H1 (cell line): ENCODE data around the gene FRMD4A. TPM values are rescaled to one million over a fixed set of nuclear protein-coding genes. Genes with fewer than 3 reads are reported as not detected.

ENCODE experiments used
- CTCF ChIA-PET: fragments of 300-600 bp; sonication (Branson Sonifier 250); formaldehyde crosslinking; loops from one replicate; lab custom pipeline; 2021; ENCODE audit not compliant: partially characterized antibody; lab: Charles Lee
- POLR2A ChIA-PET: fragments of 300-600 bp; sonication (Branson Sonifier 250); formaldehyde crosslinking; loops from one replicate; lab custom pipeline; 2021; ENCODE audit warnings: inconsistent platforms; ENCODE audit not compliant: partially characterized antibody; lab: Charles Lee
- DNase-seq, 2 experiments: peaks; one replicate each; pipeline versions ENCODE4 v3.0.0 to v3.0.0-alpha.2; 2010 to 2022; ENCODE audit warnings: low spot score in 2 of 2, low read depth in 1 of 2, mixed read lengths in 1 of 2
- FAIRE-seq: peaks from 2 replicates; lab custom pipeline; 2011; peaks lifted over from hg19 to GRCh38; lab: Jason Lieb, UNC
- H2AFZ ChIP-seq: 2 replicates; pipeline ENCODE4 v1.8.1; 2012; ENCODE audit warnings: low read length, inconsistent platforms
- H2AK5ac ChIP-seq: 2 replicates; pipeline ENCODE4 v1.6.1; 2013; ENCODE audit warnings: low read depth, low read length
- H2BK120ac ChIP-seq: replicated peaks from 2 replicates; pipeline ENCODE3; 2013; ENCODE audit warnings: low read depth, low read length, inconsistent platforms
- H2BK12ac ChIP-seq: 2 replicates; pipeline ENCODE4 v1.6.1; 2013; ENCODE audit warnings: low read depth, low read length
- H2BK15ac ChIP-seq: 2 replicates; pipeline ENCODE4 v1.6.1; 2013; ENCODE audit warnings: low read length
- H2BK20ac ChIP-seq: 2 replicates; pipeline ENCODE4 v1.6.1; 2013; ENCODE audit warnings: low read length
- H2BK5ac ChIP-seq: 2 replicates; pipeline ENCODE4 v1.6.1; 2013; ENCODE audit warnings: low read depth, low read length
- H3K14ac ChIP-seq: 2 replicates; pipeline ENCODE4 v1.6.1; 2013; ENCODE audit warnings: inconsistent platforms; ENCODE audit not compliant: insufficient read length
- H3K18ac ChIP-seq: 2 replicates; pipeline ENCODE4 v1.6.1; 2013; ENCODE audit warnings: low read length; ENCODE audit errors: extremely low read depth
- H3K23ac ChIP-seq: 2 replicates; pipeline ENCODE4 v1.6.1; 2013; ENCODE audit warnings: inconsistent platforms; ENCODE audit not compliant: insufficient read length
- H3K23me2 ChIP-seq: 2 replicates; pipeline ENCODE4 v1.6.1; 2013; ENCODE audit warnings: low read depth, low read length
- H3K27ac ChIP-seq: 2 replicates; pipeline ENCODE4 v1.6.1; 2011; ENCODE audit warnings: low read depth, low read length, inconsistent platforms
- H3K27me3 ChIP-seq, 4 experiments: replicated peaks in 1 of 4; 1 replicate in 1 of 4; 2 replicates in 3 of 4; pipeline versions ENCODE4 v1.6.1 to v1.8.1; 2011 to 2013; ENCODE audit warnings: low read length in 3 of 4, mild to moderate bottlenecking in 3 of 4, inconsistent platforms in 2 of 4, mixed read lengths in 2 of 4, moderate library complexity in 1 of 4; ENCODE audit not compliant: control insufficient read depth in 3 of 4, insufficient read depth in 3 of 4; ENCODE audit errors: extremely low read depth in 1 of 4
- H3K36me3 ChIP-seq, 4 experiments: 2 replicates each; pipeline versions ENCODE4 v1.6.1 to v1.8.1; 2011 to 2013; ENCODE audit warnings: mild to moderate bottlenecking in 4 of 4, low read length in 3 of 4, moderate library complexity in 2 of 4, control low read depth in 1 of 4, inconsistent platforms in 1 of 4; ENCODE audit not compliant: insufficient read depth in 4 of 4, control insufficient read depth in 2 of 4
- H3K4ac ChIP-seq: replicated peaks from 2 replicates; pipeline ENCODE3; 2013; ENCODE audit warnings: low read length, low read depth, mixed read lengths, inconsistent platforms; ENCODE audit not compliant: insufficient read length
- H3K4me1 ChIP-seq, 4 experiments: replicated peaks in 1 of 4; 1 replicate in 1 of 4; 2 replicates in 3 of 4; pipeline versions ENCODE4 v1.6.1 to v1.8.1; 2011 to 2013; ENCODE audit warnings: low read length in 3 of 4, inconsistent platforms in 2 of 4, mixed read lengths in 1 of 4; ENCODE audit not compliant: insufficient read depth in 4 of 4, control insufficient read depth in 3 of 4
- H3K4me2 ChIP-seq, 2 experiments: 2 replicates each; pipeline versions ENCODE4 v1.6.1 to v1.8.1; 2011 to 2013; ENCODE audit warnings: low read depth in 2 of 2, low read length in 2 of 2, control low read depth in 1 of 2, inconsistent platforms in 1 of 2, mild to moderate bottlenecking in 1 of 2; ENCODE audit not compliant: insufficient read depth in 1 of 2
- H3K4me3 ChIP-seq, 4 experiments: fragments of 200-600, 300-600 bp in 1 of 4; sonication (generic), shearing (Covaris generic), sonication (Bioruptor Twin) in 1 of 4; 2 replicates each; pipeline versions ENCODE4 v1.5.1 to v1.8.1; 2011 to 2016; ENCODE audit warnings: low read length in 4 of 4, low read depth in 3 of 4, control low read depth in 2 of 4, inconsistent platforms in 2 of 4, mild to moderate bottlenecking in 2 of 4, mixed read lengths in 1 of 4, moderate library complexity in 1 of 4; ENCODE audit not compliant: insufficient read depth in 2 of 4; ENCODE audit errors: extremely low read depth in 1 of 4
- H3K56ac ChIP-seq: replicated peaks from 2 replicates; pipeline ENCODE3; 2013; ENCODE audit warnings: low read depth, mild to moderate bottlenecking, mixed read lengths, low read length, inconsistent platforms; ENCODE audit not compliant: insufficient read length
- H3K79me1 ChIP-seq: 2 replicates; pipeline ENCODE4 v1.6.1; 2013; ENCODE audit warnings: low read depth, low read length, control low read depth
- H3K79me2 ChIP-seq, 2 experiments: 2 replicates each; pipeline versions ENCODE4 v1.6.1 to v1.8.1; 2012 to 2013; ENCODE audit warnings: low read length in 2 of 2, mild to moderate bottlenecking in 2 of 2, inconsistent platforms in 1 of 2; ENCODE audit not compliant: insufficient read depth in 2 of 2, control insufficient read depth in 1 of 2
- H3K9ac ChIP-seq, 4 experiments: replicated peaks in 1 of 4; 1 replicate in 1 of 4; 2 replicates in 3 of 4; pipeline versions ENCODE4 v1.6.1 to v1.8.1; 2011 to 2013; ENCODE audit warnings: low read depth in 3 of 4, low read length in 3 of 4, control low read depth in 2 of 4, mild to moderate bottlenecking in 2 of 4, moderate library complexity in 2 of 4, inconsistent platforms in 1 of 4; ENCODE audit errors: extremely low read depth in 1 of 4
- H3K9me3 ChIP-seq, 2 experiments: 2 replicates each; pipeline versions ENCODE4 v1.6.1 to v1.8.1; 2012 to 2013; ENCODE audit warnings: mild to moderate bottlenecking in 2 of 2, moderate library complexity in 2 of 2, control low read depth in 1 of 2, inconsistent platforms in 1 of 2, low read depth in 1 of 2, low read length in 1 of 2, mixed read lengths in 1 of 2; ENCODE audit not compliant: insufficient read depth in 2 of 2
- H4K20me1 ChIP-seq, 2 experiments: replicated peaks in 1 of 2; 2 replicates each; pipeline versions ENCODE3 to v1.8.1; 2011 to 2013; ENCODE audit warnings: inconsistent platforms in 2 of 2, low read length in 2 of 2, mild to moderate bottlenecking in 1 of 2; ENCODE audit not compliant: insufficient read depth in 2 of 2, control insufficient read depth in 1 of 2
- H4K5ac ChIP-seq: 2 replicates; pipeline ENCODE4 v1.6.1; 2013; ENCODE audit warnings: low read length, low read depth, mixed read lengths, inconsistent platforms; ENCODE audit not compliant: insufficient read length
- H4K8ac ChIP-seq: 2 replicates; pipeline ENCODE4 v1.8.0; 2013; ENCODE audit warnings: mild to moderate bottlenecking, moderate library complexity, low read length, inconsistent platforms; ENCODE audit not compliant: insufficient read depth; ENCODE audit errors: extremely low read depth
- H4K91ac ChIP-seq: replicated peaks from 2 replicates; pipeline ENCODE3; 2013; ENCODE audit warnings: low read length, mixed read lengths, inconsistent platforms; ENCODE audit not compliant: insufficient read length
- ASH2L ChIP-seq: fragments of 200-600, 300-600 bp; sonication (generic); IDR thresholded peaks from one replicate; pipeline ENCODE4 v1.7.1; 2017; ENCODE audit warnings: low read length
- CHD1 ChIP-seq: IDR thresholded peaks from 2 replicates; pipeline ENCODE4 v1.6.1; 2012; ENCODE audit warnings: low read depth, low read length, improper control_type of control experiment
- CHD2 ChIP-seq: IDR thresholded peaks from 2 replicates; pipeline ENCODE4 v1.6.1; 2012; ENCODE audit warnings: low read length, improper control_type of control experiment
- CTBP2 ChIP-seq: IDR thresholded peaks from 2 replicates; pipeline ENCODE4 v1.7.0; 2011; ENCODE audit warnings: borderline replicate concordance, mild to moderate bottlenecking, moderate library complexity, mixed read lengths, low read length; ENCODE audit not compliant: insufficient read depth, insufficient read length
- EGR1 ChIP-seq: IDR thresholded peaks from 2 replicates; pipeline ENCODE4 v1.6.1; 2011; ENCODE audit warnings: low read depth, low read length, borderline replicate concordance
- GTF2F1 ChIP-seq: IDR thresholded peaks from 2 replicates; pipeline ENCODE4 v1.6.1; 2012; ENCODE audit warnings: low read depth, low read length, improper control_type of control experiment, borderline replicate concordance
- HDAC2 ChIP-seq, 2 experiments: fragments of 300-600 bp in 1 of 2; sonication (generic) in 1 of 2; IDR thresholded peaks; 2 replicates each; pipeline ENCODE4 v1.6.1; 2011 to 2012; ENCODE audit warnings: low read depth in 2 of 2, low read length in 2 of 2, mild to moderate bottlenecking in 2 of 2, moderate library complexity in 2 of 2, borderline replicate concordance in 1 of 2, inconsistent platforms in 1 of 2
- JUND ChIP-seq: IDR thresholded peaks from 2 replicates; pipeline ENCODE4 v1.6.1; 2011; ENCODE audit warnings: mild to moderate bottlenecking, improper control_type of control experiment, low read length
- KDM5A ChIP-seq: fragments of 200-600 bp; IDR thresholded peaks from 2 replicates; pipeline ENCODE4 v1.7.1; 2012; ENCODE audit warnings: mild to moderate bottlenecking, low read length, inconsistent platforms, mixed read lengths
- MAFK ChIP-seq: IDR thresholded peaks from 2 replicates; pipeline ENCODE4 v1.6.1; 2012; ENCODE audit warnings: low read depth, mild to moderate bottlenecking, improper control_type of control experiment, low read length
- POU5F1 ChIP-seq: IDR thresholded peaks from 2 replicates; pipeline ENCODE4 v1.6.1; 2011; ENCODE audit warnings: low read depth, mild to moderate bottlenecking, low read length, moderate library complexity
- RXRA ChIP-seq: IDR thresholded peaks from 2 replicates; pipeline ENCODE4 v1.6.1; 2011; ENCODE audit warnings: low read depth, mild to moderate bottlenecking, low read length, moderate library complexity; ENCODE audit not compliant: insufficient read depth
- SP2 ChIP-seq: IDR thresholded peaks from 2 replicates; pipeline ENCODE4 v1.6.1; 2012; ENCODE audit warnings: mild to moderate bottlenecking, low read length, inconsistent platforms
- WGBS, 2 experiments: shearing (Covaris generic) in 1 of 2; methylation state at CpG; one replicate each; pipeline versions ENCODE4 v1.1.6 to v1.1.7; 2013 to 2015; ENCODE audit warnings: low lambda C conversion rate in 2 of 2, mixed read lengths in 2 of 2, inconsistent platforms in 1 of 2, low coverage in 1 of 2, missing lambda C conversion rate in 1 of 2; ENCODE audit not compliant: insufficient replicate concordance in 2 of 2, insufficient coverage in 1 of 2, insufficient read length in 1 of 2; ENCODE audit errors: extremely low coverage in 1 of 2, missing lambda C conversion rate in 1 of 2; 5-methylcytosine and 5-hydroxymethylcytosine counted together
- polyA plus RNA-seq, 7 experiments: library from polyadenylated mRNA; depleted of rRNA in 3 of 7; stranded (reverse) in 5 of 7; unstranded in 2 of 7; fragments of >200 nt in 5 of 7; fragments of 200-250 nt in 2 of 7; gene quantifications; 1 replicate in 5 of 7; 2 replicates in 1 of 7; 4 replicates in 1 of 7; pipeline versions ENCODE4 v1.2.1 to v1.2.3, GENCODE V29; 2011 to 2013; ENCODE audit warnings: missing spikeins in 2 of 7, mixed read lengths in 2 of 7
- total RNA-seq: library from RNA; stranded (reverse); fragmentation: NEBNext Ultra II Directional; extraction: Animal tissue kit (Norgen Biotek cat#: 25700); gene quantifications from 2 replicates; pipeline ENCODE4 v1.2.1, GENCODE V29; 2021

FRMD4A gene
- total and polyA plus RNA-seq, 2 of the 8 experiments (the other 6 are each of a cell fraction or from before 2014, with no cell fraction given) = 38.6 to 39.6 TPM

DNA sequence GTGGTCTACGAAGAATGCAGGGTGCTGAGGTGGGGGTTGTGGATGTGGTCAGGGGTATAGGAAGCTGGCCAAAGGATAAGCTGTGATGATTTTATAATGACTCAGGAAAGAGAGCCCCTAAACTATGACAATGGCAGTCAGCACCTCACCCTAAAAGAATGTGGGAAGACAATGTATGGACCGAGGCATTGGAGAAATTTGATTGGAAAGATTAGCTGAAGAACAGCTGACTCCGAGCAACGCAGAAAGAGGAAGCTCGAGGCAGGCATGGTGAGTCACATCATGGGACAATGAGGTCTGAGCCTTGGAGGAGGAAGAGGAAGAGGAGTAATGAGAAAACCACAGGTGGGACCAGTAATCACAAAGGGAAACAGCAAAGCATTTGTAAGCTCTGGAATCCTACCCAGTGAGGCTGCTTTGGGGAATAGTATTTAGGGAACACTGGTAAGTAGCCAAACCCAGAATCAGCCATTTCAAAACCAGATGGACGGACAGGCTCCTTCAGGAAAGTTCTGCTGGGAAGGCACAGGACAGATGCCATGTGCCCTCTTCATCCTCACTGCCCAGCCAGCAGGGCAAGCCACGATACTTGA is 448.5 kb downstream of the FRMD4A start:
- Histone ChIP-seq H3K79me2 (peaks cover 0 to 62% of the 10 kb centered on the region in 2 experiments; a peak in 3 of 4 replicates), H3K9me3 (no peaks in the 10 kb centered on the region), H2BK15ac (peak overlapping the region; percentile 99; the same call in 1 of the 2 replicates), H3K18ac (peak overlapping the region; percentile 95), H3K27ac (peak overlapping the region; percentile 85), H3K4ac (no peak overlapping the region), H3K79me1 (peaks cover 8% of the 10 kb centered on the region; the same call in 1 of the 2 replicates), H3K4me1 (peaks cover 14 to 24% (median 20%) of the 10 kb centered on the region in 4 experiments), H2BK12ac (peak overlapping the region; percentile 100), H3K4me3 (peak overlapping the region in 3 of 4 experiments; percentile 20 to 35 (median 26); a peak in 4 of 8 replicates), H2BK20ac (peak overlapping the region; percentile 96), H4K20me1 (no peaks in the 10 kb centered on the region), H2BK120ac (peak overlapping the region; percentile 45), H3K23ac (no peak overlapping the region), H3K27me3 (no peaks in the 10 kb centered on the region), H3K36me3 (no peaks in the 10 kb centered on the region), H4K91ac (peak overlapping the region; percentile 99), H4K5ac (peak overlapping the region; percentile 37), H4K8ac (no peak overlapping the region), H3K56ac (peak overlapping the region; percentile 84), H2BK5ac (peak overlapping the region; percentile 99), H2AK5ac (peak overlapping the region; percentile 99; the same call in 1 of the 2 replicates), H3K4me2 (peak overlapping the region; percentile 62 to 75), H3K23me2 (peaks cover 7% of the 10 kb centered on the region), H2AFZ (no peak overlapping the region), H3K14ac (no peak overlapping the region), H3K9ac (peak overlapping the region in 3 of 4 experiments; percentile 34 to 60 (median 50); a peak in 5 of 7 replicates)
- CTCF ChIA-PET = interaction anchor here (1.2 to 1.3 kb wide), 2 partner anchors 51 to 150 kb away, joined by 4 read pairs; no protein-coding TSS in a partner anchor
- FAIRE-seq = peak; percentile 96
- peak; percentile 65 to 86 for DNase-seq
- POLR2A ChIA-PET = interaction anchor here (0.6 to 3.6 kb wide), 9 partner anchors 9 to 306 kb away, joined by 3 to 23 read pairs (median 3); no protein-coding TSS in a partner anchor
- WGBS, 2 experiments = 7% methylated on average over 7 of the region's 7 CpGs; no CpG with 5 or more reads in 1 of the 2 experiments
- TF ChIP-seq CTBP2 (no peak), GTF2F1 (no peak), ASH2L (peak; percentile 80), KDM5A (no peak), POU5F1 (no peak), EGR1 (no peak), CHD2 (no peak), JUND (peak; percentile 94), SP2 (no peak), MAFK (no peak), CHD1 (no peak), RXRA (no peak), HDAC2 (IDR thresholded peaks at IDR 0.05; ENCODE audit: borderline replicate concordance in 1 of 2, low read depth in 2 of 2, low read length in 2 of 2) (no peak)
